Chondrocyte (in vitro differentiated cells): ENCODE data around the gene TPPP. TPM values are rescaled to one million over a fixed set of nuclear protein-coding genes. Genes with fewer than 3 reads are reported as not detected.
A peak's percentile ranks its signal among the peaks of the same experiment; 100 is the strongest.
"Not testable (repeated sequence)": the region's sequence is repeated elsewhere in the genome, so short reads cannot be mapped to it uniquely, and the experiment has no call there.

Experiments used
- DNase-seq: peaks from one replicate; pipeline ENCODE4 v3.0.0; 2021; ENCODE audit warnings: mixed read lengths, low spot score
- H3K27ac Mint-ChIP-seq: one replicate; pipeline ENCODE4 v1.8.0; 2021; ENCODE audit warnings: mild to moderate bottlenecking, moderate library complexity, mixed read lengths; ENCODE audit not compliant: unreplicated experiment
- H3K27me3 Mint-ChIP-seq: 2 replicates; pipeline ENCODE4 v1.8.0; 2021; ENCODE audit warnings: low read depth, mixed read lengths
- H3K36me3 Mint-ChIP-seq: 2 replicates; pipeline ENCODE4 v1.8.0; 2021; ENCODE audit warnings: low read depth, mixed read lengths
- H3K4me1 Mint-ChIP-seq: 2 replicates; pipeline ENCODE4 v1.8.0; 2021; ENCODE audit warnings: low read depth, mild to moderate bottlenecking, mixed read lengths
- H3K4me3 Mint-ChIP-seq: one replicate; pipeline ENCODE4 v1.8.0; 2021; ENCODE audit warnings: mild to moderate bottlenecking, moderate library complexity, mixed read lengths; ENCODE audit not compliant: unreplicated experiment
- H3K9me3 Mint-ChIP-seq: 2 replicates; pipeline ENCODE4 v1.8.0; 2021; ENCODE audit warnings: low read depth, mixed read lengths
- total RNA-seq: library from RNA; stranded (reverse); gene quantifications from 3 replicates; pipeline ENCODE4 v1.2.1, GENCODE V29; 2021
- TF ChIP-seq, protein P1 (sequence below): fragments of 200-600 bp; sonication (generic); IDR thresholded peaks from 2 replicates; pipeline ENCODE4 v1.5.0; 2021; ENCODE audit warnings: antibody characterized with exemption, mild to moderate bottlenecking, moderate library complexity

TPPP gene
- total RNA-seq, 1 donor from 2014 or later: 0.70 TPM

DNA sequence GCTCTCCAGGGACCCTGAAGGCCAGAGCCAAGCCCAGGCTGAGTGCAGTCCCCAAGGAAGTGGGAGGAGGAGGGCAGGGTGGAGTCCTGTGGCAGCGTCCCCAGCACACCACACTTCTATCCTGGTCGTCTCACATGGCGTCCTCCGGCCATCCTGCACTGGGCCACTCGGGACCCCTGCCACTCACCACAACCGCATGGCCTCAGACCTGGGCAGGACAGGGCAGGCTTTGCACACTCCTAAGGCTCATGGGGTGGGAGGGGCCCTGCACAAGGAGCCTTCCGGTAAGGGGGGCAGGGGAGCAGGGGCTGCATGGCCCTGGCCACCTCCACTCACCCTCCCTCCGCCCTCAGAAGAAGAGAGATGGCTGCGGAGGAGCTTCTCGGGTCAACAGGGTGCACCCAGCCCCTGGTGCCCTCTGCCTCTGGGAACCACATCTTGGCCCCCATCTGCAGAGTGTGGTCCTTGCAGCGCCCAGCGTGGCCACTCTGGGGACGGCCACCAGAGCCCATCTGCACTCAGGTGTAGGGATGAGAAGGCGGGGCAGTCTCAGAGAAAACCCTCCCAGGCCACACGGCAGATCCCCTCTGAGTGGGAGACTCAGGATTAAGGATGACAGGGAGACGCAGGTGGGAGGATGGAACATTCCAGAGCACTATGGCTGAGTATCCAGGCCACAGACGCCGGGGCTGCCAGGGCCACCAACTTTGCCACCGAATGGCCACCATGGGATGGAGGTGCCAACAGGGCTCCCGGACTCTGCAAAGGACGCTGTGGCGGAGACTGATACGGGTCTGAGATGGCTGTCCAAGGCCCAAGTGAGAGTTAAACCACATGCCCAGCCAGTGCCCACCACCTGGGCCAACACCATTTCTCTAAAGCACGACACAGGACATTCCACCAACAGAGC lies 7.6 kb downstream of the TPPP start:
- H3K4me3 Mint-ChIP-seq: no peak overlapping the region
- no peak overlapping the region for H3K27ac Mint-ChIP-seq
- H3K9me3 Mint-ChIP-seq: no peaks in the 10 kb centered on the region
- H3K36me3 Mint-ChIP-seq: no peaks in the 10 kb centered on the region
- peak; percentile 76 for DNase-seq
- no peaks in the 10 kb centered on the region for H3K4me1 Mint-ChIP-seq
- peaks cover 4% of the 10 kb centered on the region for H3K27me3 Mint-ChIP-seq
- TF ChIP-seq, protein P1, sequence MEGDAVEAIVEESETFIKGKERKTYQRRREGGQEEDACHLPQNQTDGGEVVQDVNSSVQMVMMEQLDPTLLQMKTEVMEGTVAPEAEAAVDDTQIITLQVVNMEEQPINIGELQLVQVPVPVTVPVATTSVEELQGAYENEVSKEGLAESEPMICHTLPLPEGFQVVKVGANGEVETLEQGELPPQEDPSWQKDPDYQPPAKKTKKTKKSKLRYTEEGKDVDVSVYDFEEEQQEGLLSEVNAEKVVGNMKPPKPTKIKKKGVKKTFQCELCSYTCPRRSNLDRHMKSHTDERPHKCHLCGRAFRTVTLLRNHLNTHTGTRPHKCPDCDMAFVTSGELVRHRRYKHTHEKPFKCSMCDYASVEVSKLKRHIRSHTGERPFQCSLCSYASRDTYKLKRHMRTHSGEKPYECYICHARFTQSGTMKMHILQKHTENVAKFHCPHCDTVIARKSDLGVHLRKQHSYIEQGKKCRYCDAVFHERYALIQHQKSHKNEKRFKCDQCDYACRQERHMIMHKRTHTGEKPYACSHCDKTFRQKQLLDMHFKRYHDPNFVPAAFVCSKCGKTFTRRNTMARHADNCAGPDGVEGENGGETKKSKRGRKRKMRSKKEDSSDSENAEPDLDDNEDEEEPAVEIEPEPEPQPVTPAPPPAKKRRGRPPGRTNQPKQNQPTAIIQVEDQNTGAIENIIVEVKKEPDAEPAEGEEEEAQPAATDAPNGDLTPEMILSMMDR: no peak

DNA sequence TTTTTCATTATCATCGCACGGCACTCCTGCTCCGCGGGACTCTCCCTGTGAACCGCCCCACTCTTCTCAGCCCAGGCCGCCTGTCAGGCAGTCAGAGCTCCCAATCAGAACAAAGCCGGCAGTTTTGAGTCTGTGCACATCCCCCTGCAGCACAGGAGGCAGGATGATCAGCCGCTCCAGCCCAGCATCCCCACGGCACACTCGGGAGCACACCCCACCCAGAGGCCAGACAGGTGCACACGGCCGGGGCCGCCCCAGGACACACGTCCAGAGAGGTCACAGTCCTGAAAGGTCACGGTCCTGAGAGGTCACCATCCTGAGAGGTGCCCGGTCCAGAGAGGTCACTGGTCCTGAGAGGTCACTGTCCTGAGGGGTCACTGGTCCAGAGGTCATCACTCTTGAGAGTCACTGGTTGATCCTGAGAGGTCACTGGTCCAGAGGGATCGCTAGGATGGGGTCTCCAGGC lies 8.4 kb downstream of the TPPP start:
- Mint-ChIP-seq H3K36me3 (no peaks in the 10 kb centered on the region), H3K27ac (no peak overlapping the region), H3K4me3 (no peak overlapping the region), H3K9me3 (no peaks in the 10 kb centered on the region), H3K4me1 (no peaks in the 10 kb centered on the region), H3K27me3 (peaks cover 4% of the 10 kb centered on the region)
- DNase-seq: peak; percentile 77
- TF ChIP-seq, protein P1: no peak

DNA sequence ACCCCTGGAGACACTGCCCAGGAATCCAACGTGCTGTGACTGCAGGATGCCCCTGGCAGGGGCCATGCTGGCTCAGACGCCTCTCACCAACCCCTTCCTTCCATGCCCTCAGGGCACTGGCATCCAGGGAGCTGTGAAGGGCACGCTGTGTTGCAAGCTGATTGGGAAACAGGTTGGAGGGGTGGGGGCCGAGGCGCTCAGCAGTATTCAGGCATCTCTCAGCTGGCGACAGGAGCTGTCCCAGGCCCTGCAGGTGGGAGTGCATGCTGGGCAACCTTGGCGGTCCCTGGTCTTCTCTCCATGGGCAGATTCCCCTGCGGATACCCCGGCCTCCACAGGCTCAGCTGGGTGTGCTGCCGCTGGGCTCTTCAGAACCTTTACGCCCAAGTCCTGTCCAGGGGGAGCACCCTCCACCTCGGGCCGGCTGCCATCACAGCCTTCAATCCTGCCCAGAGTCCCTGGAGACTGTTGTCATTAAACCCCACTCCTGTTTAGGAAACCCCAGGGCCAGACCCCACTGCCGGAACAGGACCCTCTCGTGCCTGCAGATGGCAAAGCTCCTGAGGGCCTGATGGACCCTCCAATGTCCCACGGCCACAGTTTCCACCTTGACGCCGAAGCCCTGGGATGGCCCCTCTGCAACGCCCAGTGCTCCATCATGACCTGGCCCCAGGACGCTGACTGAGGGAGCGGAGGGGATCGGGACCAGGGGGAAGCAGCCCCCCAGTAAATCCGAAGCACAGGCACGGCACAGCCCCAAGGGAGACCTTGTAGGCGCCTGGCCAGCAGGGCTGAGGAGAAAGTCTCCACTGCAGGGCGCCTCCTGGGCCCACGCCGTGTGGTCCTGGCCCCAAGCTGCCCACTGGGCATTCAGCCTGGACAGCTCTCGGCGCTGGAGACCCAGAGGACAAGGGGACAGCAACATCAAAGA lies 9.3 kb downstream of the TPPP start:
- peak; percentile 75 for DNase-seq
- peaks cover 4% of the 10 kb centered on the region for H3K27me3 Mint-ChIP-seq
- H3K4me3 Mint-ChIP-seq: no peak overlapping the region
- no peak overlapping the region for H3K27ac Mint-ChIP-seq
- TF ChIP-seq, protein P1: no peak
- H3K36me3 Mint-ChIP-seq: no peaks in the 10 kb centered on the region
- H3K9me3 Mint-ChIP-seq: no peaks in the 10 kb centered on the region
- no peaks in the 10 kb centered on the region for H3K4me1 Mint-ChIP-seq

DNA sequence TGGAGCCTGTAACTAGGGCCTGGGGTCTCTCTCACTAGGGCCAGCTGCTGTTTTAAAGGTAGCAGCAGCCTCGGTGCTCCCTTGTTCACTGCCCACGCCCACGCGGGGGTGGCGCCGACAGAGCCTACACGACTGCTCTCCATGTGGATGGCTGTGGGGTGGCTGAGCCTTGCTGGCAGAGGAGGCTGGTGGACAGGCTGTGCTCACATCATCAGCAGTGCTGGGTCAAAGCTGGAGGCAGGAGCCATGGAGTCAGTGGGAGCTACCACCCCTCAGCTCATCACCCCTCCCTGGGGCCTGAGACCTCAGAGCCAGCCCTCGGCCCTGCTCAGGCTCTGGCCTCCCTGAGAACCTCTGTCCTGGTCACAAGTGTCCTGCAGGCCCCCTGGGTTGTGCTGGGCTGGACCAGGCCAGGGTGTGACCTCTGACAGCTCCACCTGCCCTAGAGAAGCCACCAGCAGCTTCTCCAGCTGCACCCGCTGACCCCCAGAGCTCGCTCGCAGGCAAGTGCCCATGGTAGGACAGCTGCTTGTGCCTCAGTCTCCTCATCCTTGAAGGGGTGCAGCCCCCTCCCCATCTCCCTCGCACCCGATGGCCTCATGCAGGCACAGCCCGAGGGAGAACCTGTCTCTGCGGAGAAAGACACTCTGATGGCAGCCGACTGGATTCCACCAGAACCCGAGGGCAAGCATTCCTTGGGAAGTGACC lies 10.3 kb downstream of the TPPP start:
- H3K36me3 Mint-ChIP-seq, H3K9me3 Mint-ChIP-seq, H3K4me1 Mint-ChIP-seq, H3K27ac Mint-ChIP-seq, H3K4me3 Mint-ChIP-seq, H3K27me3 Mint-ChIP-seq: not testable (repeated sequence)
- DNase-seq: peak; percentile 79

DNA sequence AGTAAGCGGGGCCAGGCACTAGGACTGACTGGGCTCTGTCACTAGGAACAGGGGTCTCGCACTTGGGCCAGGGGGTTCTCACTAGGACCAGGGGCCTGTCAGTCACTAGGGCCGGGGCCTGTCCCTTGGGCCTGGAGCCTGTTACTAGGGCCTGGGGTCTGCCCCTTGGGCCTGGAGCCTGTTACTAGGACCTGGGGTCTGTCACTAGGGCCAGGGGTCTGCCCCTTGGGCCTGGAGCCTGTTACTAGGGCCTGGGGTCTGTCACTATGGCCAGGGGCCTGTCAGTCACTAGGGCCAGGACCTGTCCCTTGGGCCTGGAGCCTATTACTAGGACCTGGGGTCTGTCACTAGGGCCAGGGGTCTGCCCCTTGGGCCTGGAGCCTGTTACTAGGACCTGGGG lies 10.9 kb downstream of the TPPP start:
- not testable (repeated sequence) for H3K4me3 Mint-ChIP-seq, DNase-seq, H3K36me3 Mint-ChIP-seq, H3K4me1 Mint-ChIP-seq, H3K9me3 Mint-ChIP-seq, H3K27me3 Mint-ChIP-seq, H3K27ac Mint-ChIP-seq

DNA sequence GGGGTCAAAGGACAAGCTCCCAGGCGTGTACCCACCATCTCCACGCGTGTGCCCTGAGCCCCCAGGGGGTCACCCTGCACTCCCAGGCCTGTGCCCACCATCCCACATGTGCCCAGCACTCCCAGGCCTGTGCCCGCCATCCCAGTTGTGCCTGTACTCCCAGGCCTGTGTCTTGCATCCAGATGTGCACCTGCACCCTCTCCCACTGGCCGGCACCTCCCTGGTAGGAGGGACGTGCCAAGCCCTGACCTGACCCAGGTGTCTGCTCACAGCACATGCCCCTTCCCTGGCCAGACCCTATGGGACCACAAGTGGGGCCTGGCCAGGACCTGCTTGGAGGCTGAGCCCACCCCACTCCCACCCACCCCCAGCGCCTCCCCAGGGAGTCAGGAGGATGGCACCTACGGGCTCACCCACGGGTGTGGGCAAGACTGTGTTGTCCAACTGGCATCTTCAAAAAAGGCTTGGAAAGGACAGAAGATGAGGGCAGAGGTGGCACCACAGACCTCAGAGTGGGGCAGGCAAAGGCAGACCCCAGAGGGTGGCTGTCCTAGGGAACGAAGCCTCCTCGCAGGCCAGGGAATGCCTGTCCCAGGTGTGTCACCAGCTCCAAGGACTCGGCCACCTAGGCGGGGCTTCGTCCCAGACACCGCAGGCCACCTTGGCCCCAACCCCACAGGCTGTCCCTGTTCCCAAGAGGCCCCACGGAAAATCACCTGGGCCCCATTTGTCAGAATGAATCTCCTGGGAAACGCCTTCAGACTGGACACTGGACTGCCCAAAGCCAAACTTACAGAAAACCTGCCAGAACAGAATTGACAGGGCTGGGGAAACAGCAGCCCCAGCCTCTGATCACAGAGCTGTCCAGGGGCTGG lies 11.6 kb downstream of the TPPP start:
- DNase-seq: peak; percentile 86
- H3K4me3 Mint-ChIP-seq, H3K27me3 Mint-ChIP-seq, H3K4me1 Mint-ChIP-seq, H3K36me3 Mint-ChIP-seq, H3K9me3 Mint-ChIP-seq, H3K27ac Mint-ChIP-seq: not testable (repeated sequence)

DNA sequence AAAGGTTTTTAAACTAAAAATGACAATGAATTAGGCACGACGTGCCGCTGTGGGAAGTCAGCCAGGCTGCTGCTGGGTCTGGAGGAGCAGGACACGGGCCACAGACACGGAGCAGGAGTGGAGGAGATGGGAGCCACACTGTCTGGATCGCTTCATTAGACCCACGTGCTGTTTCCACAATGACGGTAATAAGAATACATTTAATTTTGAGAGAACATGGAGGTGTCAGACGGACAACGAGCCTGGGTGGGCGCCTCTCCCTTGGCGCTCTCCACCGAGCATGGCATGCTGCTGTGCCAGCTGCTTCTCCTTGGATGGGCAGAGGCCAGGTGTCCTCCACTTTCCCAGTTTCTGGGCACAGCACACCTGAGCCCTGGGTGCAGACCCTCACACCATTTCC lies 12.3 kb downstream of the TPPP start:
- H3K36me3 Mint-ChIP-seq, DNase-seq, H3K4me3 Mint-ChIP-seq, H3K4me1 Mint-ChIP-seq, H3K9me3 Mint-ChIP-seq, H3K27ac Mint-ChIP-seq: not testable (repeated sequence)
- H3K27me3 Mint-ChIP-seq: peaks cover 11% of the 10 kb centered on the region

DNA sequence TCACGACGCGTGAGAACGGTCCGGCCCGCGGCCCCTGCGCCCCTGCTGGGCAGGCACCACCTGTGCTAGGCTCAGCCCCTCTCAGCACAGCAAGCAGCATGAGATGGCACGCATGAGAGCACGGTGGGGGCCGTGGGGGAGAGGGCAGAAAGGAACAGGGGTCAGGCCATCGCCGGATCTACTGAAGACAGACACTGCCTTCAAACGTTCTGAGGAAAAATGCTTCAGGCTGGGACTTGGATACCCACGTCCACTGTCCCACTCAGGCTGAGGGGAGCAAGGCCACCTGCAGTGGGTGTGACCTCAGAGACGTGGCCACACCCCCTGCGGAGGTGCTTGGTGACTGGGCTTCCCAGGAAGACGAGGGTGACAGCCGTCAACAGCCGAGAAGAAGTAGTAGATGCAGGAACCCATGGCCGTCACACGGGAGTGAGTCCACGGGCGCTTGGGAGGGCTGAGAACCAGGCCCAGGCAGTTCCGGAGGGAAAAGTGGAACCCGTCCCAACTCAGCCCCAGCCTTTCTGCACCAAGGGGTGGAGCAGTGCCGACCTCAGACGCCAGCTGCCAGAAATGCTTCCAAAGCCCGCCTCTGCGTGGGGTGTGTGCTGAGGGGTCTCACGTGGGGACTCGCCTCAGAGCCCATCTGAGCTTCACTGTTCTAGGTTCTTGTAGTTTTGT lies 12.9 kb downstream of the TPPP start:
- H3K36me3 Mint-ChIP-seq, H3K4me1 Mint-ChIP-seq, DNase-seq, H3K9me3 Mint-ChIP-seq, H3K4me3 Mint-ChIP-seq, H3K27ac Mint-ChIP-seq: not testable (repeated sequence)
- peaks cover 11% of the 10 kb centered on the region for H3K27me3 Mint-ChIP-seq
